HCT116 (cell line): ENCODE data around the gene IQSEC3. TPM values are rescaled to one million over a fixed set of nuclear protein-coding genes. Genes with fewer than 3 reads are reported as not detected.

Source experiments
- ATAC-seq: fragments of 200-7000 bp; cut with Tn5 transposase; 2 replicates; pipeline ENCODE4 v1.9.1; 2020; ENCODE audit warnings: mild to moderate bottlenecking, moderate library complexity
- BruUV-seq: library from RNA; stranded (reverse); fragments of 400-500 nt; replicated peaks from 2 replicates; lab custom pipeline; 2021; lab: Mats Ljungman, UMichigan
- CTCF ChIA-PET: fragments of 300-600 bp; sonication (Branson Sonifier 250); formaldehyde crosslinking; loops from one replicate; lab custom pipeline; 2021; ENCODE audit warnings: antibody characterized with exemption; lab: Charles Lee
- POLR2A ChIA-PET: fragments of 300-600, 350-600 bp; sonication (Branson Sonifier 250); formaldehyde crosslinking; loops from one replicate; lab custom pipeline; 2021; ENCODE audit warnings: antibody characterized with exemption; lab: Charles Lee
- RAD21 ChIA-PET, 2 experiments: fragments of 300-600 bp; sonication (Branson Sonifier 250); formaldehyde crosslinking; loops; one replicate each; lab custom pipeline; 2023; ENCODE audit warnings: low total read pairs in 2 of 2; ENCODE audit not compliant: uncharacterized antibody in 2 of 2, unreplicated experiment in 2 of 2, low non-redundant PET in 1 of 2; lab: Charles Lee
- DNase-seq: peaks from one replicate; pipeline ENCODE4 v3.0.0-alpha.2; 2010; ENCODE audit warnings: low read depth, low spot score
- H2AFZ ChIP-seq: fragments of 200-600 bp; shearing (Covaris generic), sonication (generic); 2 replicates; pipeline ENCODE4 v1.6.1; 2017; ENCODE audit warnings: low read depth, mixed run types, mixed read lengths, antibody characterized with exemption, low read length; ENCODE audit not compliant: poor library complexity, severe bottlenecking
- H3K27ac ChIP-seq: 2 replicates; pipeline ENCODE4 v1.5.1; 2012; ENCODE audit warnings: low read depth, low read length
- H3K27me3 ChIP-seq: fragments of 200-600 bp; sonication (generic); 2 replicates; pipeline ENCODE4 v1.6.1; 2016; ENCODE audit warnings: mixed run types, low read length, mixed read lengths; ENCODE audit not compliant: insufficient read depth
- H3K36me3 ChIP-seq, 2 experiments: fragments of 200-500 bp in 1 of 2; fragments of 200-600 bp in 1 of 2; sonication (Bioruptor generic) in 1 of 2; sonication (generic) in 1 of 2; 2 replicates each; pipeline versions ENCODE4 v1.5.1 to v1.6.1; 2014 to 2016; ENCODE audit warnings: low read length in 2 of 2, inconsistent platforms in 1 of 2, mixed read lengths in 1 of 2, mixed run types in 1 of 2; ENCODE audit not compliant: insufficient read depth in 2 of 2, control insufficient read depth in 1 of 2
- H3K4me1 ChIP-seq, 2 experiments: fragments of 200-600 bp in 1 of 2; sonication (generic) in 1 of 2; 2 replicates each; pipeline versions ENCODE4 v1.5.1 to v1.6.1; 2012 to 2017; ENCODE audit warnings: low read length in 2 of 2, inconsistent platforms in 1 of 2, mild to moderate bottlenecking in 1 of 2, mixed read lengths in 1 of 2, mixed run types in 1 of 2, moderate library complexity in 1 of 2; ENCODE audit not compliant: insufficient read depth in 2 of 2, control insufficient read depth in 1 of 2
- H3K4me2 ChIP-seq: fragments of 200-600 bp; sonication (generic); 2 replicates; pipeline ENCODE4 v1.6.1; 2017; ENCODE audit warnings: mixed run types, low read length, mixed read lengths
- H3K4me3 ChIP-seq, 2 experiments: fragments of 200-600 bp in 1 of 2; sonication (generic) in 1 of 2; replicated peaks in 1 of 2; 2 replicates each; pipeline ENCODE4 v1.5.1; 2011 to 2016; ENCODE audit warnings: low read length in 2 of 2, control low read depth in 1 of 2, low read depth in 1 of 2, mild to moderate bottlenecking in 1 of 2, mixed read lengths in 1 of 2, mixed run types in 1 of 2
- H3K79me2 ChIP-seq: fragments of 200-600 bp; sonication (generic); 2 replicates; pipeline ENCODE4 v1.6.1; 2017; ENCODE audit warnings: mild to moderate bottlenecking, mixed run types, low read length, moderate library complexity, mixed read lengths; ENCODE audit not compliant: insufficient read depth
- H3K9ac ChIP-seq: fragments of 200-600 bp; sonication (generic); 2 replicates; pipeline ENCODE4 v1.6.1; 2016; ENCODE audit warnings: low read length, mixed read lengths
- H3K9me2 ChIP-seq: fragments of 200-600 bp; sonication (generic), shearing (Covaris generic); 2 replicates; pipeline ENCODE4 v1.6.1; 2017; ENCODE audit warnings: mixed run types, mild to moderate bottlenecking, moderate library complexity; ENCODE audit not compliant: insufficient read depth
- H3K9me3 ChIP-seq, 2 experiments: fragments of 200-500 bp in 1 of 2; fragments of 200-600 bp in 1 of 2; sonication (Bioruptor generic) in 1 of 2; sonication (generic) in 1 of 2; 2 replicates each; pipeline ENCODE4 v1.6.1; 2014 to 2017; ENCODE audit warnings: low read length in 2 of 2, mixed read lengths in 2 of 2, inconsistent platforms in 1 of 2, low read depth in 1 of 2, mild to moderate bottlenecking in 1 of 2, mixed run types in 1 of 2, moderate library complexity in 1 of 2; ENCODE audit not compliant: control insufficient read depth in 1 of 2, insufficient read depth in 1 of 2
- H4K20me1 ChIP-seq: fragments of 200-600 bp; sonication (generic), shearing (Covaris generic); 2 replicates; pipeline ENCODE4 v1.6.1; 2017; ENCODE audit warnings: mixed run types, mild to moderate bottlenecking, moderate library complexity; ENCODE audit not compliant: insufficient read depth
- CEBPB ChIP-seq: IDR thresholded peaks from 2 replicates; pipeline ENCODE4 v1.6.1; 2012; ENCODE audit warnings: low read depth
- EZH2 ChIP-seq: fragments of 200-600 bp; sonication (generic); IDR thresholded peaks from 2 replicates; pipeline ENCODE4 v1.6.1; 2017; ENCODE audit warnings: antibody characterized with exemption, mixed run types
- EZH2phosphoT487 ChIP-seq: fragments of 200-600 bp; IDR thresholded peaks from 2 replicates; pipeline ENCODE4 v1.6.1; 2018; ENCODE audit warnings: antibody characterized with exemption, borderline replicate concordance
- FOSL1 ChIP-seq: IDR thresholded peaks from 2 replicates; pipeline ENCODE4 v1.6.1; 2012; ENCODE audit warnings: low read depth
- JUND ChIP-seq: IDR thresholded peaks from 2 replicates; pipeline ENCODE4 v1.6.1; 2012
- POLR2A ChIP-seq: IDR thresholded peaks from 2 replicates; pipeline ENCODE4 v1.7.0; 2011; ENCODE audit warnings: borderline replicate concordance; ENCODE audit not compliant: insufficient read depth, insufficient read length; ENCODE audit errors: extremely low read depth
- POLR2AphosphoS5 ChIP-seq: IDR thresholded peaks from 2 replicates; pipeline ENCODE4 v1.6.1; 2011; ENCODE audit warnings: mild to moderate bottlenecking, low read depth, low read length, moderate library complexity
- SP1 ChIP-seq: IDR thresholded peaks from 2 replicates; pipeline ENCODE4 v1.6.1; 2012; ENCODE audit warnings: low read depth
- SRF ChIP-seq: IDR thresholded peaks from 2 replicates; pipeline ENCODE4 v1.6.1; 2012; ENCODE audit warnings: low read depth
- TCF7L2 ChIP-seq: IDR thresholded peaks from 2 replicates; pipeline ENCODE4 v1.7.0; 2011; ENCODE audit warnings: borderline replicate concordance, inconsistent platforms; ENCODE audit not compliant: insufficient read depth, insufficient read length; ENCODE audit errors: extremely low read depth
- YY1 ChIP-seq: IDR thresholded peaks from 2 replicates; pipeline ENCODE4 v1.6.1; 2011; ENCODE audit warnings: low read length, low read depth, moderate library complexity, mild to moderate bottlenecking; ENCODE audit not compliant: insufficient replicate concordance; ENCODE audit errors: extremely low read depth
- ZBTB33 ChIP-seq: IDR thresholded peaks from 2 replicates; pipeline ENCODE4 v1.6.1; 2011; ENCODE audit warnings: mild to moderate bottlenecking, low read length, moderate library complexity; ENCODE audit not compliant: insufficient replicate concordance; ENCODE audit errors: extremely low read depth
- ZFX ChIP-seq: fragments of 450-650 bp; IDR thresholded peaks from 2 replicates; pipeline ENCODE4 v1.6.1; 2017
- intact Hi-C: fragments of 100-400 bp; cut with micrococcal nuclease; formaldehyde crosslinking; loops from 2 replicates; pipeline ENCODE4 v1.10.0; 2022
- total RNA-seq: library from RNA; stranded (reverse); gene quantifications from one replicate; pipeline ENCODE4 v1.2.1, GENCODE V29; 2021; ENCODE audit not compliant: unreplicated experiment

The IQSEC3 gene
- total RNA-seq, 1 experiment from 2014 or later: not detected

- no peaks in the 10 kb centered on the region for H3K9me2 ChIP-seq
- no peaks in the 10 kb centered on the region for H3K36me3 ChIP-seq
- H3K4me1 ChIP-seq: peaks cover 9 to 25% of the 10 kb centered on the region in 2 experiments
- H2AFZ ChIP-seq: no peak overlapping the region
- no peak for DNase-seq
- no peaks in the 10 kb centered on the region for H3K9me3 ChIP-seq
- intact Hi-C loops: no loop called here
- H3K27me3 ChIP-seq: no peaks in the 10 kb centered on the region
- H3K9ac ChIP-seq: no peak overlapping the region
- CTCF ChIA-PET: no interaction called here
- no peaks in the 10 kb centered on the region for H3K79me2 ChIP-seq
- no peak overlapping the region for H3K4me3 ChIP-seq
- RAD21 ChIA-PET: no interaction called here
- H3K27ac ChIP-seq: no peak overlapping the region
- TF ChIP-seq JUND (no peak), FOSL1 (no peak), POLR2AphosphoS5 (no peak), POLR2A (no peak), TCF7L2 (no peak), YY1 (no peak), SP1 (no peak), EZH2 (no peak), SRF (no peak), ZFX (no peak), CEBPB (no peak), EZH2phosphoT487 (no peak), ZBTB33 (no peak)
- no peak overlapping the region for H3K4me2 ChIP-seq
- POLR2A ChIA-PET: no interaction called here
- no peaks in the 10 kb centered on the region for H4K20me1 ChIP-seq
- no peak for ATAC-seq
- BruUV-seq: no TSS peak
Observed at GRCh38 chr12:105696-106095, 39.1 kb downstream of the IQSEC3 start.
